SK-N-MC (cell line): ENCODE measurements around the gene RNU5B-1.

Source experiments
- EZH2 ChIP-seq: fragments of 200-600 bp; sonication (generic); IDR thresholded peaks from one replicate; pipeline ENCODE4 v1.6.1; 2017; ENCODE audit warnings: antibody characterized with exemption
- FOXP2 ChIP-seq: optimal IDR thresholded peaks from 2 replicates; pipeline ENCODE3; 2011; ENCODE audit warnings: mild to moderate bottlenecking, moderate library complexity; ENCODE audit not compliant: insufficient read depth; ENCODE audit errors: extremely low read length, control extremely low read depth
- POLR2AphosphoS5 ChIP-seq: IDR thresholded peaks from 2 replicates; pipeline ENCODE4 v1.6.1; 2012; ENCODE audit warnings: mild to moderate bottlenecking, low read depth, low read length, borderline replicate concordance

DNA sequence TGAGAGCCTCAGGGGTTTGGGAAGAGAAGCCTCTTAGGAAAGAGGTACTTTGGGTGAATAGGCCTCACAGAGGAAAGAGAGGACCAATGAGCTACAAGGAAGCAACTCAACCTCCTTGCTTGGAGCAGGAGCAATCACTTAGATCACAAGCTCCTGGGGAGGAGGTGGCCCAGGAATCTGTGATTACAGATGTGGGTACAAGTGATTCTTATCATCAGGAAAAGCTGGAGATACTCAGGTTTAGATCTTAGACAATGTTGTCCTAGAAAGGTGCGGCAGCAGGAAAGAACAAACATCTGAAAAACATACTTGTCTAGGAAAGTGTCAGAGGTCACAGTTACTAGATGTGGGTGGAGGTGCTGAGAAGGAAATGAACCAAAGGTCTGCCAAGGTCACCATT lies 26.0 kb upstream of the RNU5B-1 start:
- TF ChIP-seq EZH2 (no peak), POLR2AphosphoS5 (no peak), FOXP2 (no peak)
